Measurements from ENCODE around the gene NFAM1. TPM values are rescaled to one million over a fixed set of nuclear protein-coding genes. Genes with fewer than 3 reads are reported as not detected.
A peak's percentile ranks its signal among the peaks of the same experiment; 100 is the strongest.

The NFAM1 gene
- total and polyA plus RNA-seq, 5 experiments from 2014 or later: 0.23 to 0.25 TPM; not detected in 3

- peaks cover 4 to 29% (median 8%) of the 10 kb centered on the region in 4 donors for H3K4me1 Mint-ChIP-seq
- H3K27ac Mint-ChIP-seq: peak overlapping the region in 6 of 10 donors; percentile 18 to 85 (median 53)
- peaks cover 0 to 1% (median 0%) of the 10 kb centered on the region in 5 donors for H3K27me3 Mint-ChIP-seq
- peak; percentile 74 to 93 (median 86) for DNase-seq
- H3K9me3 Mint-ChIP-seq: no peaks in the 10 kb centered on the region
- POLR2A ChIA-PET: interaction anchor here (0.8 to 2.1 kb wide), 3 partner anchors 270 to 347 kb away, joined by 5 to 7 read pairs (median 5); partner anchors contain the start of gene NDUFA6
- peak overlapping the region; percentile 65 to 84 (median 74) for H3K4me3 Mint-ChIP-seq
- ATAC-seq: peak; percentile 98 to 99
- H3K36me3 Mint-ChIP-seq: no peaks in the 10 kb centered on the region
These were observed 5.5 kb upstream of the NFAM1 start for GRCh38 chr22:42437488-42438292.

- no peak for ATAC-seq
- peak overlapping the region in 2 of 10 donors; percentile 7 to 14 for H3K4me3 Mint-ChIP-seq
- H3K36me3 Mint-ChIP-seq: no peaks in the 10 kb centered on the region
- peaks cover 0 to 3% (median 2%) of the 10 kb centered on the region in 5 donors for H3K27me3 Mint-ChIP-seq
- H3K9me3 Mint-ChIP-seq: no peaks in the 10 kb centered on the region
- DNase-seq: no peak
- POLR2A ChIA-PET: interaction anchor here (0.6 to 0.8 kb wide), 4 partner anchors 23 to 612 kb away, joined by 3 to 8 read pairs (median 4); no protein-coding TSS in a partner anchor
- H3K4me1 Mint-ChIP-seq: peaks cover 4 to 30% (median 8%) of the 10 kb centered on the region in 4 donors
- no peak overlapping the region for H3K27ac Mint-ChIP-seq
These were observed 4.2 kb upstream of the NFAM1 start for GRCh38 chr22:42436404-42436803.

GRCh38 chr22:42434748-42435425 is 2.7 kb upstream of the NFAM1 start:
- DNase-seq (no peak), ATAC-seq (no peak)
- peaks cover 1 to 9% (median 7%) of the 10 kb centered on the region in 5 donors for H3K27me3 Mint-ChIP-seq
- POLR2A ChIA-PET: interaction anchor here (0.6 kb wide), 1 partner anchor 256 kb away, joined by 4 read pairs; no protein-coding TSS in a partner anchor
- peaks cover 4 to 27% (median 8%) of the 10 kb centered on the region in 4 donors for H3K4me1 Mint-ChIP-seq
- H3K4me3 Mint-ChIP-seq: no peak overlapping the region
- H3K36me3 Mint-ChIP-seq: no peaks in the 10 kb centered on the region
- no peak overlapping the region for H3K27ac Mint-ChIP-seq
- no peaks in the 10 kb centered on the region for H3K9me3 Mint-ChIP-seq

- Mint-ChIP-seq H3K27me3 (peaks cover 1 to 11% (median 9%) of the 10 kb centered on the region in 5 donors), H3K4me1 (peaks cover 4 to 20% (median 8%) of the 10 kb centered on the region in 4 donors), H3K4me3 (no peak overlapping the region), H3K36me3 (no peaks in the 10 kb centered on the region), H3K9me3 (no peaks in the 10 kb centered on the region), H3K27ac (no peak overlapping the region)
- POLR2A ChIA-PET: no interaction called here
- no peak for DNase-seq
- no peak for ATAC-seq
These were observed 1.8 kb upstream of the NFAM1 start for GRCh38 chr22:42433754-42434682.

- POLR2A ChIA-PET: no interaction called here
These were observed 615 bp upstream of the NFAM1 start for GRCh38 chr22:42432818-42433217.

GRCh38 chr22:42431401-42432019 is 693 bp downstream of the NFAM1 start:
- H3K9me3 Mint-ChIP-seq: no peaks in the 10 kb centered on the region
- no peaks in the 10 kb centered on the region for H3K36me3 Mint-ChIP-seq
- no peak for ATAC-seq
- H3K4me1 Mint-ChIP-seq: peaks cover 0 to 6% (median 0%) of the 10 kb centered on the region in 4 donors
- DNase-seq: no peak
- H3K27me3 Mint-ChIP-seq: peaks cover 1 to 15% (median 9%) of the 10 kb centered on the region in 5 donors
- peak overlapping the region in 1 of 10 donors; percentile 74 for H3K4me3 Mint-ChIP-seq
- H3K27ac Mint-ChIP-seq: no peak overlapping the region
- POLR2A ChIA-PET: no interaction called here

More at GRCh38 chr22:42432818-42433217, 615 bp upstream of the NFAM1 start:
- ATAC-seq (no peak), DNase-seq (no peak)
- peaks cover 1 to 11% (median 9%) of the 10 kb centered on the region in 5 donors for H3K27me3 Mint-ChIP-seq
- H3K36me3 Mint-ChIP-seq: no peaks in the 10 kb centered on the region
- peaks cover 4 to 14% (median 7%) of the 10 kb centered on the region in 4 donors for H3K4me1 Mint-ChIP-seq
- no peaks in the 10 kb centered on the region for H3K9me3 Mint-ChIP-seq
- H3K4me3 Mint-ChIP-seq: no peak overlapping the region
- no peak overlapping the region for H3K27ac Mint-ChIP-seq

- DNase-seq: no peak
- Mint-ChIP-seq H3K27ac (peak overlapping the region in 2 of 10 donors; percentile 16 to 81), H3K4me3 (peak overlapping the region in 1 of 10 donors; percentile 61), H3K36me3 (no peaks in the 10 kb centered on the region), H3K9me3 (no peaks in the 10 kb centered on the region), H3K27me3 (peaks cover 1 to 15% (median 9%) of the 10 kb centered on the region in 5 donors), H3K4me1 (peaks cover 0 to 1% (median 0%) of the 10 kb centered on the region in 4 donors)
- POLR2A ChIA-PET: interaction anchor here (0.6 kb wide), 1 partner anchor 45 kb away, joined by 3 read pairs; no protein-coding TSS in a partner anchor
- no peak for ATAC-seq
These were observed 1.6 kb downstream of the NFAM1 start for GRCh38 chr22:42430528-42431125.

- no peak overlapping the region for H3K27ac Mint-ChIP-seq
- ATAC-seq (no peak), DNase-seq (no peak)
- peaks cover 0 to 1% (median 0%) of the 10 kb centered on the region in 4 donors for H3K4me1 Mint-ChIP-seq
- POLR2A ChIA-PET: no interaction called here
- H3K27me3 Mint-ChIP-seq: peaks cover 1 to 15% (median 9%) of the 10 kb centered on the region in 5 donors
- no peaks in the 10 kb centered on the region for H3K9me3 Mint-ChIP-seq
- no peaks in the 10 kb centered on the region for H3K36me3 Mint-ChIP-seq
- H3K4me3 Mint-ChIP-seq: no peak overlapping the region
These were observed 3.4 kb downstream of the NFAM1 start for GRCh38 chr22:42428760-42429159.

GRCh38 chr22:42428025-42428424 is 4.2 kb downstream of the NFAM1 start:
- H3K4me3 Mint-ChIP-seq: no peak overlapping the region
- ATAC-seq: no peak
- H3K4me1 Mint-ChIP-seq: peaks cover 0 to 1% (median 0%) of the 10 kb centered on the region in 4 donors
- no peak for DNase-seq
- POLR2A ChIA-PET: no interaction called here
- no peaks in the 10 kb centered on the region for H3K9me3 Mint-ChIP-seq
- no peaks in the 10 kb centered on the region for H3K36me3 Mint-ChIP-seq
- peaks cover 1 to 15% (median 9%) of the 10 kb centered on the region in 5 donors for H3K27me3 Mint-ChIP-seq
- no peak overlapping the region for H3K27ac Mint-ChIP-seq

GRCh38 chr22:42427167-42427566 is 5.0 kb downstream of the NFAM1 start:
- no peak for DNase-seq

GRCh38 chr22:42425989-42426355 is 6.2 kb downstream of the NFAM1 start:
- POLR2A ChIA-PET: no interaction called here
- peaks cover 0 to 12% (median 5%) of the 10 kb centered on the region in 5 donors for H3K27me3 Mint-ChIP-seq
- H3K36me3 Mint-ChIP-seq: no peaks in the 10 kb centered on the region
- no peak for DNase-seq
- no peaks in the 10 kb centered on the region for H3K9me3 Mint-ChIP-seq
- peaks cover 2 to 6% (median 5%) of the 10 kb centered on the region in 4 donors for H3K4me1 Mint-ChIP-seq
- H3K27ac Mint-ChIP-seq: no peak overlapping the region
- no peak overlapping the region for H3K4me3 Mint-ChIP-seq
- ATAC-seq: no peak

More at GRCh38 chr22:42427167-42427566, 5.0 kb downstream of the NFAM1 start:
- H3K9me3 Mint-ChIP-seq: no peaks in the 10 kb centered on the region
- H3K4me3 Mint-ChIP-seq: no peak overlapping the region
- peaks cover 1 to 15% (median 9%) of the 10 kb centered on the region in 5 donors for H3K27me3 Mint-ChIP-seq
- peaks cover 0 to 1% (median 0%) of the 10 kb centered on the region in 4 donors for H3K4me1 Mint-ChIP-seq
- POLR2A ChIA-PET: no interaction called here
- no peak for ATAC-seq
- no peaks in the 10 kb centered on the region for H3K36me3 Mint-ChIP-seq
- H3K27ac Mint-ChIP-seq: no peak overlapping the region

All from naive thymus-derived CD8-positive, alpha-beta T cell (primary cell).